Thyroid gland (tissue), 4 donors: ENCODE data around the gene CNMD.

ENCODE experiments used
- POLR2A ChIP-seq, 2 donors: fragments of 450-650 bp; IDR thresholded peaks; one replicate each; pipeline ENCODE4 v1.6.1; 2017; ENCODE audit warnings: antibody characterized with exemption in 2 of 2, mild to moderate bottlenecking in 2 of 2, moderate library complexity in 1 of 2
- TF ChIP-seq, protein P1 (sequence below), 6 experiments: fragments of 200-600 bp in 3 of 6; fragments of 450-650 bp in 3 of 6; sonication (generic) in 3 of 6; IDR thresholded peaks; one replicate each; pipeline ENCODE4 v1.5.1; 2016 to 2019; ENCODE audit warnings: antibody characterized with exemption in 6 of 6, mild to moderate bottlenecking in 2 of 6, inconsistent platforms in 1 of 6, moderate library complexity in 1 of 6

DNA sequence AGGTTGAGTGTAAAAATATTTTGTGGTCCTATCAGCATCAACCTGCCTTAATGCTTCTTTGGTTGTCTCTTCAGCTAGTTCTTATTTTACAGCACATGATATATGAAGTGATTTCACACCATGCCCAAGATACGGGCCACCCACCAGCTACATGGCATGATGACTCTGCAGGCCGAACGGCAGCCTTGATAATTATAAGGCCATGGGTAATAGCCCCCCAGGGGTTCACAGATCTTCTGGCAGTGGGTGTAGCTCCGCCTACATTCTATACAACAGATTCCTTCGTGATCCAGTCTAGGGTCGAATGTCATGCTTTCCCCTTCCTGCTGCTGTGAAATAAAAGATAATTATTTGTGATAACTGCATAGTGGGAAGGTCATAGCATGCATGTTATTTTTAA is 36.1 kb downstream of the CNMD start:
- TF ChIP-seq, protein P1, sequence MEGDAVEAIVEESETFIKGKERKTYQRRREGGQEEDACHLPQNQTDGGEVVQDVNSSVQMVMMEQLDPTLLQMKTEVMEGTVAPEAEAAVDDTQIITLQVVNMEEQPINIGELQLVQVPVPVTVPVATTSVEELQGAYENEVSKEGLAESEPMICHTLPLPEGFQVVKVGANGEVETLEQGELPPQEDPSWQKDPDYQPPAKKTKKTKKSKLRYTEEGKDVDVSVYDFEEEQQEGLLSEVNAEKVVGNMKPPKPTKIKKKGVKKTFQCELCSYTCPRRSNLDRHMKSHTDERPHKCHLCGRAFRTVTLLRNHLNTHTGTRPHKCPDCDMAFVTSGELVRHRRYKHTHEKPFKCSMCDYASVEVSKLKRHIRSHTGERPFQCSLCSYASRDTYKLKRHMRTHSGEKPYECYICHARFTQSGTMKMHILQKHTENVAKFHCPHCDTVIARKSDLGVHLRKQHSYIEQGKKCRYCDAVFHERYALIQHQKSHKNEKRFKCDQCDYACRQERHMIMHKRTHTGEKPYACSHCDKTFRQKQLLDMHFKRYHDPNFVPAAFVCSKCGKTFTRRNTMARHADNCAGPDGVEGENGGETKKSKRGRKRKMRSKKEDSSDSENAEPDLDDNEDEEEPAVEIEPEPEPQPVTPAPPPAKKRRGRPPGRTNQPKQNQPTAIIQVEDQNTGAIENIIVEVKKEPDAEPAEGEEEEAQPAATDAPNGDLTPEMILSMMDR (IDR thresholded peaks at IDR 0.05): no peak
- TF ChIP-seq POLR2A (IDR thresholded peaks at IDR 0.05): no peak
